GM18870 (cell line): ENCODE results near the gene TRIM47.

Experiments
- ATAC-seq: cut with Tn5 transposase; IDR thresholded peaks from one replicate; pipeline ENCODE4 v1.9.1; 2021; ENCODE audit warnings: moderate library complexity; ENCODE audit not compliant: unreplicated experiment

Gene TRIM47, protein sequence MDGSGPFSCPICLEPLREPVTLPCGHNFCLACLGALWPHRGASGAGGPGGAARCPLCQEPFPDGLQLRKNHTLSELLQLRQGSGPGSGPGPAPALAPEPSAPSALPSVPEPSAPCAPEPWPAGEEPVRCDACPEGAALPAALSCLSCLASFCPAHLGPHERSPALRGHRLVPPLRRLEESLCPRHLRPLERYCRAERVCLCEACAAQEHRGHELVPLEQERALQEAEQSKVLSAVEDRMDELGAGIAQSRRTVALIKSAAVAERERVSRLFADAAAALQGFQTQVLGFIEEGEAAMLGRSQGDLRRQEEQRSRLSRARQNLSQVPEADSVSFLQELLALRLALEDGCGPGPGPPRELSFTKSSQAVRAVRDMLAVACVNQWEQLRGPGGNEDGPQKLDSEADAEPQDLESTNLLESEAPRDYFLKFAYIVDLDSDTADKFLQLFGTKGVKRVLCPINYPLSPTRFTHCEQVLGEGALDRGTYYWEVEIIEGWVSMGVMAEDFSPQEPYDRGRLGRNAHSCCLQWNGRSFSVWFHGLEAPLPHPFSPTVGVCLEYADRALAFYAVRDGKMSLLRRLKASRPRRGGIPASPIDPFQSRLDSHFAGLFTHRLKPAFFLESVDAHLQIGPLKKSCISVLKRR

DNA sequence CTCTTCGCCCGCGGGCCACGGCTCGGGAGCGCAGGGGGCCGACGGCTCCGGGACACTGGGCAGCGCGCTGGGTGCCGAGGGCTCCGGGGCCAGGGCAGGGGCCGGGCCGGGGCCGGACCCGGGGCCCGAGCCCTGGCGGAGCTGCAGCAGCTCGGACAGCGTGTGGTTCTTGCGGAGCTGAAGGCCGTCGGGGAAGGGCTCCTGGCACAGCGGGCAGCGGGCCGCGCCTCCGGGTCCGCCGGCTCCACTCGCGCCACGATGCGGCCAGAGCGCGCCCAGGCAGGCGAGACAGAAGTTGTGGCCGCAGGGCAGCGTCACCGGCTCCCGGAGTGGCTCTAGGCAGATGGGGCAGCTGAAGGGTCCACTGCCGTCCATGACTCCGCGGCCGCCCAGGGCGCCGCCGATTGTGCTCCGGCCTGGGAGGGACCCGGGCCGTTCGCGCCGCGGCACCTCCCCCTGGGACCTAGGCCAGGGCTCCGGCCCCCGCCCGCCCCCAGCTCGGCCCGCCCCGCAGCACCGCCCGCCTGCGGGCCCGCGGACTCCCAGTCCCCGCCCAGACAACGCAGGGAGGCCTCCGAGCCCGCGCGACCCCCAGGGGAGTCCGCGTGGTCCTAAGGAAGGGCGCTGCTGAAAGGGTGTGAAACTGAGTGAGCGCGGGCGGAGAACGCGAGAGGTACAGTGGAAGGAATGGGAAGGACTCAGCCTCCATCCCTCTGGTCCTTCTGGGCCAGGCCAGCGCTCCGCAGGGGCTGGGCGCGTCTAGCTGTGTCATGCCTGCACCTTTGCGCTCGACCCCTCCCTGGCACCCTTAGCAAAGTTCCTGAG is at the start of gene TRIM47:
Gene TRIM47, minus strand, starts transcription at position 408 of the 825 bp plus-strand sequence. Its CDS starts 33 bp downstream, at position 375.
- no peak for ATAC-seq

DNA sequence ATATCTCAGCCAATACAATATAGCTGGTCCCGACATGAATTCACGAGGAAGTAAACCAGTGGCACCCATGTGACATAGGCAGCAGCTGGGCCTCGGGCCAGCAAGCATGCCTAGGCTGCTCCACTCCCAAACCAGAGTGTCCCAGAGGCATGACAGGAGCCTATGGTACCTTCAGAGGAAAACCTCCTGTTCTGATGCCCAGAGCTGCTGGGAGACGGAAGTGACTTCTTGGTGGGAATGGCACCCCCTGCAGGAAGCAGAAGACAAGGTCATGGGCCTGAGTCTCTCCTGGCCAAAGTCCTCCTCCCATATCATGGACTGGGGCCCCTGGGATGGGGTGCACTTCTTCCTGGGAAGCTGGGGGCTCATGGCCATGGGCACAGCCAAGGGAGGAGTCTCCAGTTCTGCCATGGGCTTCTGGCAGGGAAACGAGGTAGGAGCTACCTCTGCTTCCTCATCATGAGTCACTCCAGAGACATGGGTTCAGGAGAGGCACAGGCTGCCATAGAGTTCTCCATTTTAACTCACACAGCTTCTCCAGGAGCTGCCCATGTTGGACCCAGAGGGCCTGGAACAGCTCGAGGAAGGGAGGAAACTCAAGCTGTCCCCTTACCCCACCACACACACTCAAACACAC is 49.0 kb upstream of the TRIM47 start:
- ATAC-seq, result no peak

DNA sequence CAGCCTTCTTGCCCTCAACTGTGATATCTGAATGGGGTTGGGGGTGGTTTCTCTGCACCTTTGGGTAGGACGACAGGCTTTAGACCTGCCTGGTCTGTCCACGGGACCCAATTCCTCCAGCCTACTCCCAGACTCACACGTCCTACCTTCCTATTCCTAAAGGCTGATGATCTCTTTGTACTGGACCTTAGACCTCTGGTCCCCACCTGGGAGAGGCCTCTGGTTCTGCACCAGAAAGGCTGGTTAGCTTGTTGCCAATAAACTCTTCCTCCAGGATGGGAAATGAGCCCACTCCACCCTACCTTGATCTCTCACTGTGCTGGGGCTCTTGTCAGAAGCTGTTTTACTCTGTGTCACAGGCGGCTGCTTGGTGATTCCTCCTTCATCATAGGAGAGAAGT is 48.1 kb upstream of the TRIM47 start:
- no peak for ATAC-seq

DNA sequence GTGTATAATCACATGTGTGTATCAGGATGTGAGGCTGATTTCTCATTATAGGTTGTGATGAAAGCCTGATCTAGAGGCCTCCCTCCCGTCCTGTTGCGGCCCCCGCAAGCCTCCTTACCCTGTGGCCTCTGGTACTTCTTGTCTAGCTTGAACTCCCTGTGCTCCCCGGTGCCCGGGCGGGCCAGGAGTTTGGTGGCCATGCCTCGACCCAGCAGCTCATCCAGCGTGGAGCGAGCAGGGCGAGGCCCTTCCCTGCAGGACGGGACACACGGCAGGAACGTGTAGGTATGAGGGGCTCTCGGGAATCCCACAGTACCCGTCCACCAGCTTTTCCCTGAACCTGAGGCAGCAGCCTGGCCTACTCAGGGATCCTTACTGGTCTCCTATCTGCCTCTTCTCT is 47.5 kb upstream of the TRIM47 start:
- ATAC-seq, result no peak

DNA sequence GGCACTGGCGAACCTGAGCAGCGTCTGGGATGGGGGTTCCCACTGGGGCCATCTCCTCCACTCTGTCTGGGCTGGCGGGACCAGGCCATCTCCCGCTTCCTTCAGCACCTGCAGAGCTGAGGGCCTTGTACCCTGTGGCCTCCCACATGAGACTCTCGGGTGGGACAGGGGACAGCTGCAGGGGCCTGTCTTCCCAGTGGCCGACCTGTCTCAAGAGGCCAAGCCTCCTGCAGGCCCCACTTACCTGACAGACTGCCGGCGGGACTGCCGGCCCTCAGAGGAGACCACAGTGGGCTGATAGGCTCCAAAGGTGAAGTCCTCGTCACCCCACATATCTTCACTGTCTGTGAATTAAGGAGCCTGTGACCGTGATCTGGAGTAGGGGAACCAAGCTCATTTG is 46.7 kb upstream of the TRIM47 start:
- no peak for ATAC-seq

DNA sequence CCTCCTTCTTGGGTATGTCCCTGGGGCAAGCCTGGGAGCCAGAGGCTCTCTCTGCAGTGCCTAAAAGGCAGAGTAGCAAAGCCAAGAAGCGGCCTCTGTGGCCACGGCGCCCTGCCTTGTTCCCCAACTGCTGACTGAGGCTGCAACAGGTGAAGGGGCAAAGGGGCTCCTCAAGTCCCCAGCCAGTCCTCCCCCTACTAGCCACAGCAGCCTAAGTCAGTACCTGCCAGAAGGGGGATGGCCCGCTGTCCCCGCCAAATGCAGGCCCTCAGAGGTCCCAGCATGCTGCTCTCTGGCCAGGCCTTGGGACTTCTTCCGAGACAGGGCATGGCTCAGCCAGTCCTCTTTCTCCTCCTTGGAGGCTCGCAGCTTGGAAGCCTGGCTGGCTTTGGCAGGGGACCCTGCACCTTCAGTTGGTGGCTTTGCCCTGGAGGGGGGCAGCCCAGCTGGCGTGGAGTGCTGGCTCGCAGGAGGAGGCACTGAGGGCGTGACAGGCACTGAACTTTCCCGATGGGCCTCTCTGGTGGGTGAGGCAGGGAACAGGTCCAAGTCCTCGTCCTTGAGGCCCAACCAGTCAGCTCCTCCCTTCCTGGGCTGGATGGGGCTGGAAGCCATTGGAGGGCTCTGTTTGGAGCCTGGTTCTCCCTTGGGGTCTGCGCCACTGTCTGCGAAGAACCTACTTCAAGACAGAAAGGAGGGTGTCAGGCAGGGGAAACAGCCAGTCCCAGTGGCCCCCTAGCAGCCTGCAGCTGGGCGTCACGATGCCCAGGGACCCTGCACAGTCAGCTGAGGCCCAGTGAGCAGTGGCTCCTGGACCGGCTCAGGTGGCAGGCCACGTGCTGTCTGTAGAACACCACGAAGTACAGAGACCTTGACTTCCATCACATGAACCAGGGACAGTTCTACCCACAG is 44.8 kb upstream of the TRIM47 start:
- no peak for ATAC-seq

DNA sequence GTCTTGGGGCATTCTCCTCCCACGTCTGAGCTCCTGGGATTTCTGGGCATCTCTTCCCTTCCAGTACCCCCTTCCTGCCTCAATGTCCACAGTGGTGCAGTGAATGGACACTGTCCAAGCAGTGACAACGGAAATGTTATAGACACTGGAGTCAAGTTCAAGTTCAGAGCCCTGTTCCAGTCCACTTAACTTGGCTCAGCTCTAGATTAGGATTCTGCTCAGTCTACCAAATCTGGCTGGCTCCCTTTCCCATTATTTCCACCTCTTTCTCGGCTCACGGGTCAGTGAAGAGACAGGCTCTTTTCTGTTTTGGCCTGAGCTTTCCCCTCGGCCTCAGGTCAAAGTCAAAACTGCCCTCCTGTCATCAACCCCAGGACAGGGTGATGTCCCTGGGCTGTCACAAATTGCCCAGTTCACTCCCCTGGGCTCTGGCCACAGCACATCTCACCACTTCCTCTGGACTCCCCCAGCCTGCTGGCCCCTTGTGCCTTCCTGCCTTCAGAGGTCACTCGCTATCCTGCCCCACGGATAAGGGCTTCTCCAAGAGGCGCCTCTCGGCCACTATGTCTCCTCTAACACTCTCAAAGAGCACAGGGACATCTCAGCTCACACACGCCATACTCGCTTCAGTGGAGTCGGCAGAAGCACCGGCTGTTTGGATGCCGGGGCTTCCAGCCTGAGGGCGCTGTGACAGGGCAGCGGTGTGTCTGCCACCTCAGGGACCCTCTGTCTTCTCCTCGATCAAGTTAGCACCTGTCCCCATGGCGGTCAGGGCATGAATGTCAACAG is 44.0 kb upstream of the TRIM47 start:
- no peak for ATAC-seq

DNA sequence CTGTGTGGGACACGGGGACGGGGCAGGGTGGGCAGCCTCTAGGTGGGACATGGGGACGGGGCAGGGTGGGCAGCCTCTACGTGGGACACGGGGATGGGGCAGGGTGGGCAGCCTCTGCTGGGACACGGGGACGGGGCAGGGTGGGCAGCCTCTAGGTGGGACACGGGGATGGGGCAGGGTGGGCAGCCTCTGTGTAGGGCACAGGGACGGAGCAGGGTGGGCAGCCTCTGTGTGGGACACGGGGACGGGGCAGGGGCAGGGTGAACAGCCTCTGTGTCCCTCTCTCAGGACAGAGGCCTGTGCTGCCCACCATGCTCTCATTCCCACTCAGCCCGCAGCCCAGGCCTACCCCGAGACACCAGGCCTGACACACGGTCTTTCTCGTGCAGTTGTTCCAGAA is 43.2 kb upstream of the TRIM47 start:
- no peak for ATAC-seq

DNA sequence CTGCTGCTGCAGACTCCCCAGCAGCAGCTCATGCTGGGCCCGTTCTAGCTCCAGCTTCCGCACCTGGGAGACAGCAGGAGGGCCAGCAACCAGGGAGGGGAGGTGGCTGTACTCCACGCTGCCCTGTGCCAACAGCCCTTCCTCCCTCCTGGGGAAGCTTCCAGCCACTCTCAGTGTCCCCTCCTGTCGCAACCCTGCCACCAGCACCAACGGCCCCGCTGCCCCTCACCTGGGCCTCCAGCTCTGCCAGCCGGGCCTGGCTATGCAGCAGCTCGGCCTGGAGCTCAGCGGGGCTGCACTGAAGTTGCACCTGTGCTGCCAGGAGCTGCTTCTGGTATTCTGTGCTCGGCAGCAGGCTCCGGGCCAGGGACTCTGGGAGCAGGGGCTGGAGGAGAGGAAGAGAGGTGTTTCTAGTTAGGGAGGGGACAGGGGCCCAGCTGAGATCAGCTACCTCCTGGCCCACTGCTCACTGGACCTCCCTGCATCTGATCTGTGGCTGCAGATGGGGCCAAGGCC is 41.7 kb upstream of the TRIM47 start:
- no peak for ATAC-seq

DNA sequence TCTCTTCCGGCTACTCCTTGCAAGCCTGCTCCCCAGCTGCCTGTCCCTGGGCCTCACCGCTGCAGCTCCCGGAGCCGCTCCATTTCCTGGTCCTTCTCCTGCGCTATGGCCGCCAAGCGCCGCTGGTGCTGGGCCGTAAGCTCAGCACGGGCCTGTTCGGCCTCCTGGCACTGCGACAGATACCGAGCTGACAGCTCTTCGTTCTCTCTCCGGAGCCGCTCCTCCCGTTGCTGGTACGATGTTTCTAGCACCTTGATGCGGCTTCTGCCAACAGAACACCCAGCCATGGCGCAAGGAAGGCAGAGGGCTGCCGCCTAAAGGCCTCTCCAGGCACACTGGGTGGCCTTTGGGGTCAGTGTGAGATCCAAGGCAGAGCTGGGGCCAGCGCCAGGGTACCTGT is 41.2 kb upstream of the TRIM47 start:
- ATAC-seq, result no peak

DNA sequence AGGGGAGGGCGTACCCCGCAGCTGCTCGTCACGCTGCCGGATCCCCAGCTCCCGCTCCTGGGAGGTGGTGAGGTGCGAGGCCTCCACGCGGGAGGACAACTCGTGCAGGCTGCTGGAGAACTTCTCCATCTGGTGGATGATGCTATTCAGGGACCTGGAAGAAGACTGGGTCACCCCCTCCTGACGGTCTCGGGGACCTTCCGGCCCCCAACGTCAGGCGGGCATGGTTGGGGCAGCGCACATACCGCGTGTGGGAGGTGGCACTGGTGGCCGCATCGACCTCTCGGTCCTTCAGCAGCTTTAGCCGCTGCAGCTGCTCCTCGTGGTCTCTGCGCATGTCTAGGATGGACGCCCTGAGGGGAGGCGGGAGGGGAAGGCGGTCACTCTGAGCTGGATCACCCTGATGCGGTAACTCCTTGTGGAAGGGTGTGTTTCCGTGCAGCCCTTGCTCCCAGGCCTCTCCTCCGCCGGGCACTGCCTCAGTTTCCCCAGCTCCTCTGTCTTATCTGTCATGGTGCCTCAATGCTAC is 39.6 kb upstream of the TRIM47 start:
- no peak for ATAC-seq

DNA sequence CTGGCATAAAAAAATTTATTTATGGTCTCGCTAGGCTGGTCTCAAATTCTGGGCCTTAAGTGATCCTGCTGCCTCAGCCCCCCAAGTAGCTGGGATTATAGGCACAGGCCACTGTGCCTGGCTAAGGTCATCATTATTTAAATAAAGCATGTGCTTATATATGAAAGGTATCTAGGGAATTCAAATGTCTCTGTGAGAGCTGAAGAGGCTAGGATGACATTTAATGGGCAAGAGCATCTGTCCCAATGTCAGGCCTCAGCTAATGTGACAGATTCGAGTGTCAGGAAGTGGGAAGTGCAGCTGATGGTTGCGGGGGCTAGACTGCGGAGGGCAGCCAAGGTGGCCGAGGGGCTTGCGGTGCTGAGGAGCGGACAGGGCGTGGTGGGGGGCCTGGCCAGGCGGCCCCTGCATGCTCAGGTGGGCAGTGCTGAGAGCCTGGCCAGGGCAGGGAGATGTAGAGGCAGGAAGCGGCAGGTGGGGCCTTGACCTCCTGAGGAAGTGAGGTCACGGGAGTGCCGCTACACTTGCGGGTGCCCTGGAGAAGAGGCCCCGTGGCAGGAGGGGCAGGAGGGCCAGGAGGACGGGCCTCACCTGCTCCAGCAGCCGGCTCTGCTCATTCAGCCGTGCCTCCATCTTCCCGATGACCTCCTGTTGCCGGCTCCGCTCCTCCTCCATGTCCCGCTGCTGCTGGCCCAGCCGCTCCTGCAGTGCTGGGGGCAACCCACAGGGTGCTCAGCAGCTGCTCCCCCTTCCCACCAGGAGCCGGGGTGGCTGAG is 38.9 kb upstream of the TRIM47 start:
- ATAC-seq, result no peak

DNA sequence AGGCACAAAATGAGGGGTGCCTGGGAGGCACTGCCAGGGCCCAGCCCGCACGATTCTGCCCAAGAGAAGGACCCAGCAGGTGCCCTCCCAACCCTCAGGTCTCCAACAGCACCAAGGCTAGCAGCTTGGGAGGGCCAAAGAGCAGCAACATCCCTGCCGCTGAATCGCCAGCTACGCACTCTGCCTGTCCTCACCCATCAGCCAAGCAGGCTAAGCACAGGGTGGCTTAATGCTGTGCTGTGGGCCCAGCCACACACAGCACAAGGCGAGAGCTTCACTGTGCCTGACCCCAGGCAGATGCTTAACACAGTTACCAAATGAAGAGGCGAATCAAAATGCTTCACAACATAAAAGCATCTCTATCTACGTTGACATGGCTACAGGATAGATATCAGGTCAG is 36.9 kb upstream of the TRIM47 start:
- ATAC-seq, result no peak

DNA sequence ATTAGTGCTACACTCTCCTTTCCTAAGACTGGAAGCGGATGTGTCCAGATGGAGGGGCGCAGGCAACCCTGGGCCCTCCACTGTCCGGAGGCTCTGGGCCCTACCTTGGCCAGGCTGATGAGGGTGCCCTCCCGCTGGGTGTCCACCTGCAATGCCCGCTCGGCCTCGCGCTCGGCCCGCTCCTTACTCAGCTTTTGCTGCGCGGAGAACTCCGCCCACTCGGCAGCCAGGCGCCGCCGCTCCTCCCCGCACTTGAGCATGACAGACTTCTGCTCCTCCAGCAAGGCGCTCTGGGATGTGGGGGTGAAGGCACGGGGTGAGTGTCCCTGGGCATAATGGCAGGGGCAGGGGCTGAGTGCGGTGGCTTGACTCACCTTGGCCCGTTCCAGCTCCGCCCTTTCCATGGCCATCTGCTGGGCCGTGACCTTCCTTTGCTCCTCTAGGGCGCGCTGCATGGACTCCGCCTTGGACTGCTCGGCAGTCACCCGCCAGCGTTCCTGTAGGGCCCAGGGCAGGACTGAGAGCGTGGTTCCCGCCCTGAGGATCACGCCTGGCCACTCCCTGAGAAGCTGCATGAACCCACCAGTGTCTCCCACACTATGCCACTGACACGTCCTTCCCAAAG is 36.4 kb upstream of the TRIM47 start:
- no peak for ATAC-seq

DNA sequence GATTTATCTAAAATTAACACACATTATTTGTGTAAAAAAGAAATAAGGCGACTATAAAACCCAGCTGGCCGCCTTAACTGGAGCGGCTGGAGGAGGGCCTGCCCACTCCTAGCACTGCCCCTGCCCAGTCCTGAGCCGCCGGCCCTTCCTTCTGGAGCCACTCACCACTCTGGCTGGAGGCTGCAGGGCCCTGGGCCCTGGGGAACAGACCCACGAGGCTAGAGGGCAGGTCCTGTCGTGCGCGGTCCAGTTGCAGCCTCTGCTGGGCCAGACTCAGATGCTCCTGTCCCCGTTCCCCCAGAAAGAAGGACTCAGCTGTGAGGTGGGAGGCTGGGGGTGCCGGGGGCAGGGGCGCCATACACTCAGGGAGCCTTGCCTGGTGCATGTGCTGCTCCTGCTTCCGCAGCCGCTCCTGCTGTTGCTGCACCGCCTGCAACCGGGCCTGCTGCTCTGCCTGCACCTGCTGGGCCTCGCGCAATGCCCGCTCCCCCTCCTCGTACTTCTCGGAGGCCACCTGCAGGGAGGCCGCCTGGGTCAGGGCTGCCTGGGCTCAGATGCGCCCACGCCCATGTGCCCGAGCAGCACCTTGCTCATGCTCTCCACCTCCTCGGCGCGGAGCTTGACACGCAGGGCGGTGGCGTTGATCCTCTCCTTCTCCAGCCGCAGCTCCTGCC is 35.3 kb upstream of the TRIM47 start:
- no peak for ATAC-seq

DNA sequence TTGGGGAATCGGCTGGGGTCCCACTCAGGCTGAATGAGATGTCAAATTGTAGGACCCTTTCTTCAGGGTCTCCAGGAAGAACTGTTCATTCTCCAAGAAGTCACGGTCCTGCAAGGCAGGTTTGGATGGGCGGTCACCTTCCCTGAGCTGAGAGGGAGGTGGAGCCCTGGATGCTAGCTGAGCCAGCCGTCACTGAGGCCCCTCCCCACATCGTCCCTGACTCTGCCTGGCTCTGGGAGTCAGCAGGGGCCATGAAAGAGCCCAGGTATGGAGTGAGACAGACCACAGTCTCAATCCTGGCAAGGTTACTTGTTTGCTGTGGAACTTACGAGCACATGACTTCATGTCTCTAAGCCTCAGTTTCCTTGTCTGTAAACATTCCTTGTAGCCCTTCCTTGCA is 32.3 kb upstream of the TRIM47 start:
- no peak for ATAC-seq

DNA sequence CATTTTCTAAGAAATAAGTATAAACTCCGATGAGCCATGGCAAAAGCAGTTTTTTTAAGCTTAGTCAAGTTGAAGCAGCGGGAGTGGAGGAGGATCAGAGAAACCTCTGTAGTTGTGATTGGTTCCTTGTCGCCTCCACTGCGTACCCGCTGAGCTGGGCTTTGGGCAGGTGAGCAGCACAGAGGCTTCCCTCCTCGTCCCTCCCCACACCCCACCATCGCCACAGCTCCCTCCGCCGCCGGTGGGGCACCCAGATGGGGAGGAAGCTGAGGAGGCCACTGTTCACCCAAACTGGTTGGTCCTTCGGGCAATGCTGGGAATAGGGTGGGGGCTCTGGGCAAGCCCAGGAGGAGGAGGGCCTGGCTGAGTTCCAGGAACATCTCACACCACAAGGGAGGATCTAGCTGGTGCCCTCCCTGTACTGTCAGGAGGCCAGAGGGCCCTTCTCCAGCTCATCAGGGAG is 31.5 kb upstream of the TRIM47 start:
- no peak for ATAC-seq
